Stomach (tissue), 4 donors: ENCODE results near the gene TUBA1B.

Source experiments
- EP300 ChIP-seq: sonication (generic); formaldehyde crosslinking; IDR thresholded peaks from one replicate; pipeline ENCODE4 v1.6.1; 2017; ENCODE audit warnings: antibody characterized with exemption
- POLR2A ChIP-seq, 4 donors: fragments of 450-650 bp; IDR thresholded peaks; one replicate each; pipeline ENCODE4 v1.6.1; 2016; ENCODE audit warnings: antibody characterized with exemption in 4 of 4, control low read depth in 2 of 4, mild to moderate bottlenecking in 1 of 4, moderate library complexity in 1 of 4
- TF ChIP-seq, protein P1 (sequence below), 7 experiments: fragments of 450-650 bp in 4 of 7; fragments of 200-600 bp in 3 of 7; sonication (generic) in 3 of 7; IDR thresholded peaks; one replicate each; pipeline ENCODE4 v1.5.1; 2016 to 2019; ENCODE audit warnings: antibody characterized with exemption in 7 of 7, control low read depth in 2 of 7, mild to moderate bottlenecking in 1 of 7

DNA sequence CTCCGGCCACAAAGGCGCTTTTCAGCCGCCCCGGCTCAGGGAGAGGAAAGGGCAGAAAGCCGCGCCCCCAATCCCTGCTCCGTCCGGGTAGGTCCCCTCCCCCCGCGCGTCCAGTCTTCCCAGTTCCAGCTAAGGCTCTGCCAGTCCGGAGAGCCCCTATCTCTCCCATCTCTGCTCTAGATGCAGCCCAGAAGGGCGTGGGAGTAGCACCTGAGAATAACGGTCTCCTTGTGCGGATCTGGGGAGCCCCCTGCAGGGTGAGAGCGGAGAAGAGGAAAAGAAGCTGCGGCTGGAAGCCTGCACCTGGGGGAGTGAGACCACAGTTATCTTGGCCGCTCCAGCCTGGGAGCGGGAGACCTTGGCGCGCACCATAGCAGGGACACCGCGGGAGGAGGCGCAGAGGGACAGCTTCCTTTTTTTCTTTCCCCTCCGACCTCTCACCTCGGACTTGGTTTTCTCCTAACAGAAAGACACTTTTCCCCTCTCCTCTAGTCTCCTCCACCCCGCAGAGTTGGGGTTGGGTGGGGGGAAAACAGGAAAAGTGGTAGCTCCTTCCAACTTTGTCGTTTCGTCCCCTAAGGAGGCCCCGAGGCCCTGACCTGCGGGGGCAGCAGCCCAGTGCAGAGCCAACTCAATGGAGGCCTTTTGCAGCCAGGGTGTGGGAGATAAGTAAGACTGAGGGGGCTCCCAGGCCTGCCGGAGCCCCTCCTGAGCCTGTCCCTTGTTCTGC lies 38.9 kb downstream of the TUBA1B start:
- TF ChIP-seq, protein P1, sequence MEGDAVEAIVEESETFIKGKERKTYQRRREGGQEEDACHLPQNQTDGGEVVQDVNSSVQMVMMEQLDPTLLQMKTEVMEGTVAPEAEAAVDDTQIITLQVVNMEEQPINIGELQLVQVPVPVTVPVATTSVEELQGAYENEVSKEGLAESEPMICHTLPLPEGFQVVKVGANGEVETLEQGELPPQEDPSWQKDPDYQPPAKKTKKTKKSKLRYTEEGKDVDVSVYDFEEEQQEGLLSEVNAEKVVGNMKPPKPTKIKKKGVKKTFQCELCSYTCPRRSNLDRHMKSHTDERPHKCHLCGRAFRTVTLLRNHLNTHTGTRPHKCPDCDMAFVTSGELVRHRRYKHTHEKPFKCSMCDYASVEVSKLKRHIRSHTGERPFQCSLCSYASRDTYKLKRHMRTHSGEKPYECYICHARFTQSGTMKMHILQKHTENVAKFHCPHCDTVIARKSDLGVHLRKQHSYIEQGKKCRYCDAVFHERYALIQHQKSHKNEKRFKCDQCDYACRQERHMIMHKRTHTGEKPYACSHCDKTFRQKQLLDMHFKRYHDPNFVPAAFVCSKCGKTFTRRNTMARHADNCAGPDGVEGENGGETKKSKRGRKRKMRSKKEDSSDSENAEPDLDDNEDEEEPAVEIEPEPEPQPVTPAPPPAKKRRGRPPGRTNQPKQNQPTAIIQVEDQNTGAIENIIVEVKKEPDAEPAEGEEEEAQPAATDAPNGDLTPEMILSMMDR (IDR thresholded peaks at IDR 0.05): no peak
- no peak for TF ChIP-seq POLR2A (IDR thresholded peaks at IDR 0.05)
- TF ChIP-seq EP300: no peak
